GM18517 (cell line): ENCODE data around the gene ZNF823.

Experiments
- ATAC-seq: cut with Tn5 transposase; IDR thresholded peaks from one replicate; pipeline ENCODE4 v1.9.1; 2021; ENCODE audit warnings: mild to moderate bottlenecking, moderate library complexity; ENCODE audit not compliant: unreplicated experiment

The ZNF823 gene

GRCh38 chr19:11737964-11738745, 591 bp downstream of the ZNF823 start:
- ATAC-seq: peak; percentile 42

DNA sequence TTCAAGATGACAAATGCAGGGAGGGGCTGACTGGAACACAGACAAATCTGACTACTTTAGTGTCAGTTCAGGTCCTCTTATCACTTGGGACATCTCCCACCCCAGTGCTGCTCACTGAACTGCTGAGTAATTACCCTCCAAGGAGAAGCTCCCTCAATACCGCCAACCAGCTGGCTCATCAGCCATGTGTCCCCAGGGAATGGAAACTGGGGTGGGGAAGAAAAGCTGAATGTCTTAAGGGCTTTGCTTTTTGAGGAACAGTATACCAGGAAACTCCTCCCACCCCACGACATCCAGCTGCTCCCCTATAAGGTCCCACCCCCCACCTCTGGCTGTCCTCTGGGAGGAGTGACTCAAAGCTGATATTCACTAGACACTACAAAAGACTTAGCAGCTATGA, 2.0 kb downstream of the ZNF823 start:
- no peak for ATAC-seq

DNA sequence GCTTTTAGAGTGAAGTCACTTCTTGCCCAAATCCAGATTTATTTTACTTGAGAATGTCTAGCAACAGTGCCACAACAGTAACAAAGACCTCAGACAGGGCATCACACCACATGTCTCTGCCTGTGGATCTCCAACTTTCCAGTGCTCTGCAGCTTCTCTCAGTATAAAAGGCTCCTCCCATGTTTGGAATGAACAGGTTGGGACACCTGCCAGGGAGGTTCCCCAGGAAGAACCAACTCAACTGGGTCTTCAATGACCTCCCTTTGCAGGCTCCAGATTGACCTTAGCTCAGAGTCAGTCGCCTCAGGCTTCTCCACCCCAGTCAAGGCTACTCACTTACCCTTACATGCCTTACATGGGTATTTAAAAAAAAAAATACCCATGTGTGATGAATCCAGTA, 3.4 kb downstream of the ZNF823 start:
- no peak for ATAC-seq

DNA sequence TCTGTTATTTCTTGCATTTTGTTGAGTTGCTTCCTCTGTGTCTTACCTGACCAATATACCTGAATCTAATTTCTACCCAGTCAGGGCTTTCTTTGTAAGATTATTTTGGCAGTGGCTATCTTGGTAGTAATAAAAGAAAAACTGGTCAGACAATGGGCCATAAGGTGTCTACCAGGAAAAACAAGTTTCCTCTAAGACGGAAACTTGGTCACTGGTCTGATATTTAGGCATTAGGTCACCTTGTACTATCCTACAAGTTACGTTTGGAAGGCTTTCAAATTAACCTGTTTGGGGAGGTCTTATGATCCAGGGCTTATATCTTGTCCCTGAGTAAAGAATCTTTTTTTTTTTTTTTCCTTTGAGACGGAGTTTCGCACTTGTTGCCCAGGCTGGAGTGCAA, 9.2 kb downstream of the ZNF823 start:
- no peak for ATAC-seq

- ATAC-seq: no peak
Observed at GRCh38 chr19:11722414-11722813, 16.3 kb downstream of the ZNF823 start.

- no peak for ATAC-seq
Observed at GRCh38 chr19:11721681-11722080, 17.1 kb downstream of the ZNF823 start.

- no peak for ATAC-seq
Observed at GRCh38 chr19:11710313-11710712, 28.4 kb downstream of the ZNF823 start.

DNA sequence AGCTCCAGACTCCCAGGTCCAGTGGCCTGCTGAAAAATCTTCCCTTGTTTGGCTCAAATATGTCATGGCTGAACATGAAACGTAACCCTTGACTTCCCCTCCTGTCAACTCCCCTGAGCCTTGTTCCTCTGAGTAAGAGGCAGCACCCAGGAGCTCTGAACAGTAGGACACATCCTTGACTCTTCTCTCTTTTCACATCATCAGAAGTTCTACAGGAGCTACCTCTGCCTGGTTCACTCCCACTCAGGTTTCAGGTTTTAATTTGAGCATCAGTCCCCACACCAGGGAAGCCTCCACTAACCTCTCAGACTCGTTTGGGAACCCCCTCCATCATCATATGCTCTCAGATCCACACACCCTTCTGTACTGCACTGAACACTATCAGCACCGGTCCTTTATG, 30.3 kb downstream of the ZNF823 start:
- ATAC-seq: no peak

- ATAC-seq: no peak
Observed at GRCh38 chr19:11705474-11705873, 33.3 kb downstream of the ZNF823 start.

GRCh38 chr19:11704626-11705025, 34.1 kb downstream of the ZNF823 start:
- ATAC-seq: no peak

DNA sequence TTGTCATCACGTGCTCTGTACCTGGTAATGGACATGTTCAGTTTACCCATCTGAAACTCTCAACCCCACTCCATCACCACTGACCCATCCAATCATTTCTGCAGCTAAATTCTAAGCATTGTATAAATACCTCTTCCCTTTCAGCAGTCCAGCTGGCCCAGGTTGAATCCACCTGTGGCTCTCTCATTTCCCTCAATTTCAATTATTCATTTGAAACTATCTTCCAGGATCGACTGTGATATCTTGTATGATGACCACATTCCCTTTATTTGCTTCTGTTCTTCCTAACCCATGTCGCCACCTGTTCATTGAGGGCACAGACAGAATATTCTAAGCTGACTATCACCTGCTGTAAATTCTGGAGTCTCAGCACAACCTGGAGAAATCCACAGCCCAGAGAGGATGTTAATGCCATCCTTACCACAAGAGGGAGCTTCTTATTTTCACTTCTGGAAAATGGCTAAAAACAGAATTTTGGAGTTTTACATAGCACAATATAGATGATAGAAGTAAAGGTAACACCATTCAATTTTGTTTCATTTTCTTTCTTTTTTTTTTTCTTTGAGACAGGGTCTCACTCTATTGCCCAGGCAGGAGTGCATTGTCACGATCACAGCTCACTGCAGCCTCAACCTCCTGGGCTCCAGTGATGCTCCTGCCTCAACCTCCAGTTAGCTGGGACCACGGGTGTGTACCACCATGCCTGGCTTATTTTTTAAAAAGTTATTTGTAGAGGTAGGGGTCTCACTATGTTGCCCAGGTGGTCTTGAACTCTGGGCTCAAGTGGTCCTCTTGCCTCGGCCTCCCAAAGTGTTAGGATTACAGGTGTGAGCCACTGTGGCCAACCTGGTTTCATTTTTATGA, 38.6 kb downstream of the ZNF823 start:
- ATAC-seq: no peak

- ATAC-seq: no peak
Observed at GRCh38 chr19:11698231-11698630, 40.5 kb downstream of the ZNF823 start.

DNA sequence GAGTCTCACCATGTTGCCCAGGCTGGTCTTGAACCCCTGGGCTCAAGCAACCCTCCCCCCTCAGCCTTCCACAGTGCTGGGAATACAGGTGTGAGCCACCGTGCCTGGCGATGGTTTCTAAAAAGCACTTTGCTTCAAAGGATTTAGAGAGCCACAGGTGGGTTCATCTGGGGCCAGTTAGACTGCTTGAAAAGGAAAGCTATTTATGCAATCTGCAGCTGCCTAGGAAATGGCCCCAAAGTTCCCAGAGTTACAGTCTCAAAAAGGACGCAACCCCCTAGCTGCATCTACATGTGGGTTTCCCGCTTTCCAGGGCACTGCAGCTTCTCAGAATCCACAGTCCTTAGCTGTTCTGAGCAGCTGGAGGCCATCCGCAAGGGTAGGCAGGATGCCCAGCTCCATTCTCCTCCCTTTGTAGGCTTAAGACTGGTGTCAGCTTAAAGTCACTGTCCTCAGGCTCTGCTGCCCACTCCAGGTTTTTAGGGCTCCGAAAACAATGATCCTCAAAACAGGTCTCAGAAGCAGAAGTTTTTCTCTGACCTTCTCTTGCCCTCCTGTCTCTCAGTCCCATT, 41.4 kb downstream of the ZNF823 start:
- no peak for ATAC-seq

DNA sequence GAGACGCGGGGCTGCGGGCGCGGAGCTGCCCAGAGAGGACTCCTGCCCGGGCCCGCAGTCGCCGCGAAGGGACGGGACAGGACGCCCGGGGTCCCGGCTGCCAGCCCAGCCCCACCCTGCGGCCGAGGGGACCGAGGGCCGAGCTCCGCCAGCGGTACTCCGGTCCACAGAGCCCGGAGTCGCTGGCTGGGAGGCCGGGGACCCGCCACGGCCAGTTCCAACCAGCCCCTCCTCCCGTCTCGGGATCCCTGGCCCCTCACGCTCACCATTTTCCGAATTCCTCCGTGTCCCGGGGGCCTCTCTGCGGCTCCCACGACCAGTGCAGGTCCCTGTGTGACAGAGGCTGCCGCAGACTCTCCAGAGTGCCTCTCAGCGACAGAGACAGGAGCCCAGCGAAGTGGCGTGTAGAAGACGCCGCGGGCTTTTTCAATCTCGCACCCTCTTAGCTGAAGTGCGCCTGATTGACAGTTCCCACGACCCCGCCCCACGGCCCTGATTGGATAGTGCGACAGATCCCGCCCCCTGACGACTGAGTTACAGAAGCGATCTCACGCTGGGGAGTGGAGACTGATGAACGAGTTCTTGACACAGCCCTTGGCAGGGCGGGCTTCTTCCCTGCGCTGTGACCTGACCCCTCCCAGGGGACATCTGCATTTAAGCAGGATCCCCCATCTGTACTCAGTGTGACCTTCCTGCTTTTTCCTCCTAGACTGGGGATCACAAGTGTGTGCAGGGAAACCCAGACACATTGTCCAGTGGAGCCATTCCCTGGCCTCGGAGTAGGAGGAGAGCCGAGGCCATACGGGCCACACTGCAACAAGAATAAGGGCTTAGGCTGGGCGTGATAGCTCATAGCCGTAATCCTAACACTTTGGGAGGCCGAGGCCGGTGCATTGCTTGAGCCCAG, 44.0 kb downstream of the ZNF823 start:
- no peak for ATAC-seq

- no peak for ATAC-seq
Observed at GRCh38 chr19:11693505-11694499, 44.9 kb downstream of the ZNF823 start.

DNA sequence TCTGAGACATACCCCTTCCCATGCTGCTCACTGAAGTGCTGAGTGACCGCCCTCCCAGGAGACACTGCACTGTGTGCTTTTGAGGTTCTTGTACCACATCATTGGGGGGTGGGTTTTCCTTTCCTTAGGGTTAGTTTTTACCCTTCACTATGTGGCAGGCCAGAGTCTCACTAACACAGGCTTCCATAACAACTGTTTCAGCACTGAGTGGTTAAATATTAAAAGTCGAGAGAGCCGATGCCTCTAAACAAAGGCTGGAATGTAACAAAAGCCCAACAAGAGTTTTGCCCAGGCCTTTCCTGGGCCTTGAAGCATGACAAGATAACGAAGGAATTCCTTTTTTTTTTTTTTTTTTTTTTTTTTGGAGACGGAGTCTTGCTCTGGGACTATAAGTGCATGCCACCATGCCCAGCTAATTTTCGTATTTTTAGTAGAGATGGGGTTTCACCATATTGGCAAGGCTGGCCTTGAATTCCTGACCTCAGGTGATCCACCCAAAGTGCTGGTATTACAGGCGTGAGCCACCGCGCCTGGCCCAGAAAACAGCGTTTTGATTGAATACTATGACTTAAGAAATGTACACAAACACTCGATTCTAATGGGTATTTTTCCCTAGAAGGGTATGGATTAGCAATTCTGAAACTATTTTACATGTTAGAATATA, 46.5 kb downstream of the ZNF823 start:
- ATAC-seq: no peak

- no peak for ATAC-seq
Observed at GRCh38 chr19:11685676-11686650, 52.8 kb downstream of the ZNF823 start.
